ENCODE results near the gene GPR78. TPM values are rescaled to one million over a fixed set of nuclear protein-coding genes. Genes with fewer than 3 reads are reported as not detected.

GPR78 gene
- total and polyA plus RNA-seq, 2 of the 4 experiments (the other 2 are of a cell fraction): under 0.01 to 0.10 TPM

GRCh38 chr4:8568068-8568668 lies 12.0 kb upstream of the GPR78 start:
- H3K9me3 ChIP-seq (ENCODE audit: control insufficient read depth, insufficient read depth, low read length): no peaks in the 10 kb centered on the region
- H3K9ac ChIP-seq (ENCODE audit: low read depth, low read length): no peak overlapping the region
- no TSS peak for BruUV-seq (replicated peaks)
- H2BK120ac ChIP-seq (ENCODE audit: low read depth, low read length): no peak overlapping the region
- no peak overlapping the region for H3K4ac ChIP-seq (ENCODE audit: low read depth, low read length)
- CTCF ChIA-PET: no interaction called here
- H3K4me2 ChIP-seq (ENCODE audit: low read depth, low read length): no peak overlapping the region
- no peak overlapping the region for H3K56ac ChIP-seq (ENCODE audit: extremely low read depth, insufficient read depth, low read length)
- H2AFZ ChIP-seq (replicated peaks; ENCODE audit: low read length, poor library complexity): no peak overlapping the region
- no peak overlapping the region for H2AK9ac ChIP-seq (replicated peaks; ENCODE audit: low read depth, low read length, poor library complexity)
- H4K8ac ChIP-seq (ENCODE audit: low read depth in 2 of 2, low read length in 2 of 2): no peak overlapping the region
- H3K36me3 ChIP-seq (ENCODE audit: control insufficient read depth, insufficient read depth, low read length): no peaks in the 10 kb centered on the region
- H4K20me1 ChIP-seq (ENCODE audit: insufficient read depth, low read length): no peaks in the 10 kb centered on the region
- in situ Hi-C loops (cut with MboI; ENCODE audit: low sequenced_read_pairs) (no loop called here), dilution Hi-C loops (cut with HindIII; ENCODE audit: low sequenced_read_pairs, unreplicated experiment) (no loop called here), intact Hi-C loops (cut with micrococcal nuclease) (no loop called here)
- no peak overlapping the region for H3K23ac ChIP-seq (ENCODE audit: low read depth, low read length)
- H2AK5ac ChIP-seq (ENCODE audit: low read depth, low read length): no peak overlapping the region
- 29% methylated on average over 4 of the region's 5 CpGs; no CpG with 5 or more reads in 1 of the 2 experiments for WGBS, 2 experiments (ENCODE audit: extremely low coverage in 2 of 2, insufficient read length in 1 of 2)
- no peaks in the 10 kb centered on the region for H3K4me1 ChIP-seq (ENCODE audit: control insufficient read depth, insufficient read depth, low read length)
- POLR2A ChIA-PET (ENCODE audit: unreplicated experiment): no interaction called here
- H2BK5ac ChIP-seq (ENCODE audit: low read depth, low read length, poor library complexity, severe bottlenecking): no peak overlapping the region
- no peak overlapping the region for H4K5ac ChIP-seq (ENCODE audit: low read depth, low read length)
- DNase-seq (peak; percentile 7), ATAC-seq (ENCODE audit: low read depth) (peak; percentile 68)
- no peak overlapping the region for H3K27ac ChIP-seq (ENCODE audit: insufficient read depth, low read length)
- H3K4me3 ChIP-seq (ENCODE audit: insufficient read depth, low read depth, low read length): no peak overlapping the region
- H2BK15ac ChIP-seq (ENCODE audit: low read depth, low read length): no peak overlapping the region
- no peak overlapping the region for H3K18ac ChIP-seq (ENCODE audit: low read depth, low read length)
- H2BK20ac ChIP-seq (ENCODE audit: low read depth, low read length): no peak overlapping the region
- H3K9me1 ChIP-seq (ENCODE audit: insufficient read depth, low read length): no peaks in the 10 kb centered on the region
- no peak overlapping the region for H4K91ac ChIP-seq (ENCODE audit: insufficient read depth, low read depth, low read length)
- H3K79me1 ChIP-seq (ENCODE audit: low read depth in 1 of 2, low read length in 2 of 2): no peaks in the 10 kb centered on the region
- peaks cover 21% of the 10 kb centered on the region for H3K27me3 ChIP-seq (ENCODE audit: control insufficient read depth, insufficient read depth, low read length)
- H3K14ac ChIP-seq (replicated peaks; ENCODE audit: low read depth, low read length): no peak overlapping the region
- no peak for TF ChIP-seq FOS (IDR thresholded peaks at IDR 0.05; ENCODE audit: low read depth, low read length)

Data from IMR-90 (cell line).